GM21576 (cell line): Measurements from ENCODE around the gene ATG10.
"Not testable (repeated sequence)": the region's sequence is repeated elsewhere in the genome, so short reads cannot be mapped to it uniquely, and the experiment has no call there.

Experiments used
- ATAC-seq: cut with Tn5 transposase; IDR thresholded peaks from one replicate; pipeline ENCODE4 v1.9.1; 2021; ENCODE audit warnings: mild to moderate bottlenecking, moderate library complexity; ENCODE audit not compliant: unreplicated experiment

Gene ATG10

DNA sequence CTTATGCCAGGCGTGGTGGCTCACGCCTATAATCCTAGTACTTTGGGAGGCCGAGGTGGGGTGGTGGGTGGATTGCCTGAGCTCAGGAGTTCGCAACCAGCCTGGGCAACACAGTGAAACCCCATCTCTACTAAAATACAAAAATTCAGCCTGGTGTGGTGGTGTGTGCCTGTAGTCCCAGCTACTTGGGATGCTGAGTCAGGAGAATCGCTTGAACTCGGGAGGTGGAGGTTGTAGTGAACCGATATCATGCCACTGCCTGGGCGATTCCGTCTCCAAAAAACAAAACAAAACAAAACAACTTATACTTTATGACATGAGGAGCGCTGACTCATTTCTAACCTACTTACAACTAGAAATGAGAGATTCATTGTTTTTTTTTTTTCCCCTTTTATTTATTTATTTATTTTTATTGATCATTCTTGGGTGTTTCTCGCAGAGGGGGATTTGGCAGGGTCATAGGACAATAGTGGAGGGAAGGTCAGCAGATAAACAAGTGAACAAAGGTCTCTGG is 10.4 kb downstream of the ATG10 start:
- not testable (repeated sequence) for ATAC-seq

DNA sequence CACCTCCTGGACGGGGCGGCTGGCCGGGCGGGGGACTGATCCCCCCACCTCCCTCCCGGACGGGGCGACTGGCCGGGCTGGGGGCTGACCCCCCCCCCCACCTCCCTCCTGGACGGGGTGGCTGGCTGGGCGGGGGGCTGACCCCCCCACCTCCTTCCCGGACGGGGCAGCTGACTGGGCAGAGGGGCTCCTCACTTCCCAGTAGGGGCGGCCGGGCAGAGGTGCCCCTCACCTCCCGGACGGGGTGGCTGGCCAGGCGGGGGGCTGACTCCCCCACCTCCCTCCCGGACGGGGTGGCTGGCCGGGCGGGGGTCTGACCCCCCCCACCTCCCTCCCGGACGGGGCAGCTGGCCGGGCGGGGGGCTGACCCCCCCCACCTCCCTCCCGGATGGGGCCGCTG is 11.3 kb downstream of the ATG10 start:
- ATAC-seq = not testable (repeated sequence)

DNA sequence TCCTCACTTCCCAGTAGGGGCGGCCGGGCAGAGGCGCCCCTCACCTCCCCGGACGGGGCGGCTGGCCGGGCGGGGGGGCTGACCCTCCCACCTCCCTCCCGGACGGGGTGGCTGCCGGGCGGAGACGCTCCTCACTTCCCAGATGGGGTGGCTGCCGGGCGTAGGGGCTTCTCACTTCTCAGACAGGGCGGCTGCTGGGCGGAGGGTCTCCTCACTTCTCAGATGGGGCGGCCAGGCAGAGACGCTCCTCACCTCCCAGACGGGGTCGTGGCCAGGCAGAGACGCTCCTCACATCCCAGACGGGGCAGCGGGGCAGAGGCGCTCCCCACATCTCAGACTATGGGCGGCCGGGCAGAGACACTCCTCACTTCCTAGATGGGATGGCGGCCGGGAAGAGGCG is 11.7 kb downstream of the ATG10 start:
- not testable (repeated sequence) for ATAC-seq

DNA sequence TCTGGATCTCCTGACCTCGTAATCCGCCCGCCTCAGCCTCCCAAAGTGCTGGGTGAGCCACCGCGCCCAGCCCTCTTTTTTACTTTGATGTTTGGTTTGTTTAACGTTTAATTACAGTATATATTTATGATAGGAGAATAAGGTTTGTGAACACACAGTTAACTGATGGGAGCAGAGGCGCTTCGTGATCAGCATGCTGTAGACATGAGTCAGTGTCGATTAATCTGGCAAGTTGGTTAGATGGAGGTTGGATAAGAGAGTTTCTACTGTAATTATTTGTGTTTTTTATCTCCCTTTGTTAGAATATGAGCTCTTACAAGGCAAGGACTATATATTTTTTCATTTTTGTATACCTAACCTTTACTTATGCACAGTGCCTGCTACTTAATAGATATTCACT is 14.3 kb downstream of the ATG10 start:
- no peak for ATAC-seq

DNA sequence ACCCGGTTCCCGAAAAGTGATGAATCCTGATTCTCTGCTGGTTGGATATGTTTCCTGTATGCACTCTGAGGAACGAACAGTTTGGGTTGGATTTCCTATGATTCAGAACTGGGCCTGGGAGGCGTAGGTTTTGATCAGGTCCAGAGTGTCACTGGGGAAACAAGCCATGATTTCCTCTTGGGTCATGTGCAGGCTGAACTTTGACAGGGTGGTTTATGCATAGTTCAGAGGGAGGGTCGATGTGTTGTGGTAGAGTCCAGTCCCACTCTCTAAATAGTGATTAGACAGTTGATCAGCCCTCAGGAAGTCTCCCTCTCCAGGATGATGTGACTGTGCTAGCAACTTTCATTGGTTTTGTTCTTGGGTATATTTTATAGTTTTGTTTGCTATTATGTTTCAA is 17.4 kb downstream of the ATG10 start:
- no peak for ATAC-seq

DNA sequence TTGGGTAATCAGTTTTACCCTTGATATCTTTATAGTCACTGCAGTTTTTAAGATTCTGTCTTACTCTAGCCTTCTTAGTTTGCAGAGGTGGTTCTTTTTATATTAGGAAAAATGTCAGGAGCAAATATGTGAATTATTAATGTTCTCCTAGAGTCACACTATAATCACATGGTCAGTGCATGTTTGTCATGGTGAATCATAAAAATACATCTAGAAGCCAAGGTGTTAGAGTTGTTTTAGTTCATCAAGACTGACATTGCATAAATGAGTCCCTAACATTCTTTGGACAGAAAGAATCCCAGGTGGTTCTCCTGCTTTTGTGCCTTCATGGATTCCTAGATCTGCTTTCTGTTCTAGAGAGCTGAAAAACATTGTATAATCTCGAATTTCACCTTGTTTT is 22.9 kb downstream of the ATG10 start:
- no peak for ATAC-seq

DNA sequence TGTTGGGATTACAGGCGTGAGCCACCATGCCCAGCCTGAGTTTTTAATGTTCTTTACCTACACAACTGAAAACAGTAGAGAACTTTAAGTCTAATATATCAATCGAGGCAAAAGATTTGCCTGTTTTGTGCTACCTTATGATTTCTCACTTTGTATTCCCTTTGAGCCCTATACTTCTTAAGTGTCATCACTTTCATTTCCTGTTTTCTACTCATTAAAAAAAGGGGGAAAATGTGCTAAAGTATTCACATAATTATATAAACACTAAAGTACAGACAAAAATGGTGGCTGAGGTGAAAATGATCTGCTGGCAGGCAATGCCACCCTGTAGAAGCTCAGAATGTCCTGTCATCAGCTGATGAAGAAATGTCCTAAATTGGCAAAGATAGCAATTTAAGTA is 23.6 kb downstream of the ATG10 start:
- no peak for ATAC-seq

DNA sequence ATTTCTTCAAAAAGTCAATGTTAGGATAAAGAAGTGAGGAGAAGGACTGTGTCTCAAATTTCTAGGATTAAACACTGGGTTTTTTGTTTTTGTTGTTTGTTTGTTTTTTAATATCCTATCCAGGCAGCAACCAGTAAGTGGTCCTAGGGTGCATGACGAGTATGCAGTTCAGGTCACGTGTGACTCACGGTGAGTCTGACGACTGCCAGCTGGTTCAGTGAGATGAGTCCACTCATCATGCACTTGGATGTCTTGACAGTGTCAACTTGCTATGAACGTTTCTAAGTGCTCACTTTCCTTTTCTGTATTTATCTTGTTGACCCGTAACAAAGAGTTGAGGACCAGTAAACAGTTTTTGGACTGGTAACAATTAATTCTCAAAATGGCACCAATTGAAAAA is 32.7 kb downstream of the ATG10 start:
- ATAC-seq = no peak

DNA sequence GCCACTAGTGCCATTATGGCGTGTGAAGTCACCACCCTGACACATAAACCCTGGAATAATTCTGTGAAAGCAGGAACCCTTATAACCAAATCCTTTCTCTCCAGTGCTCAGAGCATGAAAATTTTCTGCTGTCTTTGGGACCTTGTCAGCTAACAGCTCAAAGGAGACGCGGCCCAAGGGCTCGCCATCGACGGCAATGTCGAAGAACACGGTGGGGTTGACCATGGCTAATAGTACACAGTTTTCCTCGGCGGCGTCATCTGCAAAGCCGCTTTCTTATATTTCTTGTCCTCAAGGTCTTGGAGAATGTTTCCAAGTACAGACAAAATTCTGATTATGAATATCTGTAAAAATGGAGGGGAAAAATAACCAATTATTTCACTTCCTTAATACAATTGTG is 38.0 kb downstream of the ATG10 start:
- not testable (repeated sequence) for ATAC-seq

DNA sequence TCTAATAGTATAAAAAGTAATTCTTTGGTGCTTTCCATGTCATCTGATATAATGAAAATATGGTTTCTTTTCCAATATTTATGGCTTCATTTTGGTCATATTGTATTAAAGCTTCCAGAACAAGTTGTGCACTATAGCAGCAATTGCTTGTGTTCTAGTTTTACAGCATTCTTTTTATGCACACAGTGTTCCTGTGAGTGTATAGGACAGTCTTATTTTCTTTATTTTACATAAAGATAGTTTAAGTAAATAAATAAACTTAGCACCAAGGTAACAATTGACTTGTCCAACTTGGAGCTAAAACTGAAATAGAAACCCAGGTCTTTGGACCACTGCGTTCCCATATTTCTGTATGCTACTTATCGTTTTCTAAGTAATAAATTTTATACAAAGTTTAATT is 38.9 kb downstream of the ATG10 start:
- no peak for ATAC-seq

DNA sequence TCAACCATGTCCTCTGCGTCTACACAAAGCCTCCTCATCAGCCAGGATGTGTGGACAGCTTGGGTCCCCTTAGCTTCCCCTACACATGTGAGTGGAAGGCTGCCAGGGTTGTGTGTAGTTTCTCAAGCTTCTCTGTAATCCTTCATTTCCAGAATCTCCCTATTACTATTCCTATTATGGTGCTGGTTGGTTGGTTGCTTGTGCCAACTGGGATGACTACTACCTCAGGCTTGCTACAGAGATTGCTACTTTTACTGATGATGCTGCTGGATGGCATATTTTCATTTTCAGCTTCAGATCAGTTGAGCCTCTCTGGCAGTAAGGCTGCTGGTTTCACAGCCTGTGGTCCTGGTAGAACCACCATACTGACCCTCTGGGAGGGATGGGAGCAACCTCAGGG is 39.9 kb downstream of the ATG10 start:
- ATAC-seq = no peak

DNA sequence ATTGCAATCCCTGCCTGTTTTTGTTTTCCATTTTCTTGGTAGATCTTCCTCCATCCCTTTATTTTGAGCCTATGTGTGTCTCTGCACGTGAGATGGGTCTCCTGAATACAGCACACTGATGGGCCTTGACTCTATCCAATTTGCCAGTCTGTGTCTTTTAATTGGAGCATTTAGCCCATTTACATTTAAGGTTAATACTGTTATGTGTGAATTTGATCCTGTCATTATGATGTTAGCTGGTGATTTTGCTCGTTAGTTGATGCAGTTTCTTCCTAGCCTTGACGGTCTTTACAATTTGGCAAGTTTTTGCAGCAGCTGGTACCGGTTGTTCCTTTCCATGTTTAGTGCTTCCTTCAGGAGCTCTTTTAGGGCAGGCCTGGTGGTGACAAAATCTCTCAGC is 42.8 kb downstream of the ATG10 start:
- ATAC-seq = not testable (repeated sequence)

DNA sequence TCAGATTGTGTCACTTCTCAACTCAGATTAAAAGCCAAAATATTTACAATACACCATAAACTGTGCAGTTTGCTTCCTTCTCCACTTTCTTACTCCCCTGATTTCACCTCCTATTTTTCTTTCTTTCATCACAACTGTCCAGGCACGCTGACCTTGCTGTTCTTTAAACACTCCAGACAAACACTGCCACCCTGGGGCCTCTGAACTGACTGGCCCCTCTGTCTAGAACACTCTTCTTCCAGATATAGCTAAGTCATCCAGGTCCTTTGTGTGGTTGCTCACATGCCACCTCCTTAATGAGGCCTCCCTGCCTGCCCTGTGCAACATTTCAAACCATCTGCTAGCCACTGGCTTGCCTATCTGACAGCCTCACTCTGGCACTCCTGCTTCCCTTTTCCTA is 46.6 kb downstream of the ATG10 start:
- no peak for ATAC-seq

DNA sequence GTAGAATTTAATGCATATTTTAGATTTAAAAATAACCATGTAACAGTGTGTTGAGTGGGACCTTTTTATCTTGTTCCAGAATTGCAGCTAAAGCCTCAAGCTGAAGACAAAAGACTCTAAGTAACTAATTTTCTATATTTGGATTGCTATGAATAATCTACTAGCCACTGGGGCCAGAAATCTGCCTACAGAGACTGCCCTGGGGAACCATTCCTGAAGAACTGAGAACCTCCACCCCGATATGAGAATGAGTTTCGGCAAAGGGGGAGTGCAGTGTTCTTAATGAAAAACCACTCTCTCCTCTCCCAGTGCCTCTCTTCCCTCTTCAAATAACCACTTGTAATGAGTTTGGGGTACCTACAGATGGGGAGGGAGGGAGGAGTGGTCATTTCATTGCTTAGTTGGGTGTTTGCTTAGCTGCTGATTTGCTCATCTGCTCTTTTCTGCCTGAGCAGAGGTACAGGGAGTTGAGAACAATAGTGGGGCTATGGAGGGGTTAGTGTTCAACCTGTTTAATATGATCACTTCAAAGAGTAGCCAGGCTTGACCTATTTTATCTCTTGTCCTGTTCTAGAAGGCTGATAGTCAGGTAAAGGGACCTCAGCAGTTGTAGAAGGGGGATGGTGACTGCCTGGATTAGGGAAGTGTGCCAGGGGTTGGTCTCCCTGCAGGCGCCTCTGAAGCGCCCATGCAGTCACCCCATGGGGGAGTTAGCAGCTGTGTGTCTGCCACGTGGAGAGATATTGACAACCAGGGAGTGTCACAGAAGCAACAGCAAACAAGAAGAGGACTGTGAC is 47.7 kb downstream of the ATG10 start:
- ATAC-seq = no peak

DNA sequence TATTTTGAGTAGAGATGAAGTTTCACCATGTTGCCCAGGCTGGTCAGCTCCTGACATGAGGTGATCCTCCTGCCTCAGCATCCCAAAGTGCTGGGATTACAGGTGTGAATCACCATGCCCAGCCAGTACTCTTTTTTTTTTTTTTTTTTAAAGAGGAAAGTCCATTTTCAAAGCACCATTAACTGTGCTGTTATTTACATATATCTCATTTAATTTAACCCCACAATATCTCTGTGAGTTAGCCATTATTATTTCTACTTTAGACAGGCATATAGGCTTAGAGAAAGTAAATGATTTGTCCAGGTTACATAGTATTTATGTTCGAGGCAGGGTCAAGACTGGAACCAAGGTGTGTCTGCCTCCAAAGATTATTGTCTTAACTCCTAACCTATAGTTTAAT is 50.7 kb downstream of the ATG10 start:
- ATAC-seq = no peak

DNA sequence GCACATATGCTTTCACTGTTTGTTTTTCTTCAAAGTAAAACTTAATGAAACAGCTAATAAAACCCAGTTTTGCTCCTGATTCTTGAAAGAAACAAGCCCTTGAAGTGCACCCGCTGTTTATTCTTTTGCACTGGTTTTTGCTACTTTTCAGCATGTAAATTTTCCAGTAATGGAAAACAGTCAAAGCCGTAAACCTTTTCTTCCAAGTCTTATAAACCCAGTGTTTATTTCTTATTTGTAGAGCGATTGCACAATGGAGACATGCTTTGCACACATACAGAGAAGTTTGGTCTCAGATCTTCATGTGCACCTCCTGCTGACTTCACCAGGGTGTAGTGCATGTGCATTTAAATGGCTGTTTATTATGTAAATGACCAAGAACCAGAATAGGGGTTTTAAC is 51.8 kb downstream of the ATG10 start:
- ATAC-seq = no peak

DNA sequence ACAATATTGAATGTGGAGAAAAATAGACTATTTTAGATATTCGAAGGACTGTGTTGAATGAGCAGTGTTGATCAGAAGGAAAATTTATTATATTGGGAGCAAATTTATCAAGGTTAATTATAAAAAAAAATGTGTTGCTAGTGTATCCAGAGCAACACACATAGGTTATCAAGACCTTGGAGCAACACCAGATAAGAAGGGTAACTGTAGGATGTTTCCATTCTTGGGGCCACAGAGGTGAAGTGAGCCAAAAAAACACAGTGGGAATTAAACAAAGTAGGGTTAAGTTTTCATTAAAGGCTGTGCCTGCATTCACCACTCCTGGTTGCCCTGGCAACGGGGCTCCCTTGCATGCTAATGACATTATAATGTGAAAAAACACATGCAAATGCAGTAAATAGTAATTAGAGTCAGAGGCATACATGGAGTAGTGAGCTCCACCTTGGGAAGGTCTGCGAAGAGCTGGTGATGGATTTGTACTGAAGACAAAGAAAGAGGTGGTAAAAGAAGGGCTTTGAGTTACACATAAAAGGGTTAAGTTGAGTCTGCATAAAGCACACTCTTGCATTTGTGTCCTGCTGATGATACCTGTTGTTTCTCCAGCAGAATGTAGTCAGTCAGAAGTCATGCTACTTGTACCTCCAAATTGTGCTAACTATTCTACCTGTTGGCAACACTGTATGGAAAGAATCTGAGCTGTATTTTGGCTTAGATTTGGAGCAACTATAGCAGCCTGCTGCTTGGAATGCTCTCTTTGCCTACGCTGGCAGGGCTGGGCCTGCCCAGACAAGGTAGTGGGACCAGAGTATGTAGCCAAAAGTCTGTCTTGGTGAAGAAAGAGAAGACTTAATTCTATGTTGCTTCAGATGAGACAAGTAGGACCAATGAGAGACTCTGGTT is 59.6 kb downstream of the ATG10 start:
- ATAC-seq = no peak

DNA sequence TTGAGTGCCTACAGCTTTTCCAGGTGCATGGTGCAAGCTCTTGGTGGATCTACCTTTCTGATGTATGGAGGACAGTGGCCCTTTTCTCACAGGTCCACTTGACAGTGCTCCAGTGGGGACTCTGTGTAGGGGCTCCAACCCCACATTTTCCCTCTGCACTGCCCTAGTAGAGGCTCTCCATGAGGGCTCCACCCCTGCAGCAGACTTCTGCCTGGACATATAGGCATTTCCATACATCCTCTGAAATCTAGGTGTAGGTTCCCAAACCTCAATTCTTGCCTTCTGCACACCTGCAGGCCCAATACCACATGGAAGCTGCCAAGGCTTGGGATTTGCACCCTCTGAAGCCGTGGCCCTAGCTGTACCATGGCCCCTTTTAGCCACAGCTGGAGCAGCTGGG is 71.1 kb downstream of the ATG10 start:
- ATAC-seq = not testable (repeated sequence)

DNA sequence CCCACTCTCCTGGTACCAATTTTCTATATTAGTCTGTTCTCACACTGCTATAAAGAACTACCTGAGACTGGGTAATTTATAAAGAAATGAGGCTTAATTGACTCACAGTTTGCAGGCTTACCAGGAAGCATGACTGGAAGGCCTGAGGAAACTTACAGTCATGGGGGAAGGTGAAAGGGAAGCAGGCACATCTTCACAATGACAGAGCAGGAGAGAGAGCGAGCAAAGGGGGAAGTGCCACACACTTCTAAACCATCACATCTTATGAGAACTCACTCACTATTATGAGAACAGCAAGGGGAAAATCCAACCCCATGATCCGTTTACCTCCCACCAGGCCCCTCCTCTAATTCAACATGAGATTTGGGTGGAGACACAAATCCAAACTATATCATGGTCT is 72.2 kb downstream of the ATG10 start:
- no peak for ATAC-seq

DNA sequence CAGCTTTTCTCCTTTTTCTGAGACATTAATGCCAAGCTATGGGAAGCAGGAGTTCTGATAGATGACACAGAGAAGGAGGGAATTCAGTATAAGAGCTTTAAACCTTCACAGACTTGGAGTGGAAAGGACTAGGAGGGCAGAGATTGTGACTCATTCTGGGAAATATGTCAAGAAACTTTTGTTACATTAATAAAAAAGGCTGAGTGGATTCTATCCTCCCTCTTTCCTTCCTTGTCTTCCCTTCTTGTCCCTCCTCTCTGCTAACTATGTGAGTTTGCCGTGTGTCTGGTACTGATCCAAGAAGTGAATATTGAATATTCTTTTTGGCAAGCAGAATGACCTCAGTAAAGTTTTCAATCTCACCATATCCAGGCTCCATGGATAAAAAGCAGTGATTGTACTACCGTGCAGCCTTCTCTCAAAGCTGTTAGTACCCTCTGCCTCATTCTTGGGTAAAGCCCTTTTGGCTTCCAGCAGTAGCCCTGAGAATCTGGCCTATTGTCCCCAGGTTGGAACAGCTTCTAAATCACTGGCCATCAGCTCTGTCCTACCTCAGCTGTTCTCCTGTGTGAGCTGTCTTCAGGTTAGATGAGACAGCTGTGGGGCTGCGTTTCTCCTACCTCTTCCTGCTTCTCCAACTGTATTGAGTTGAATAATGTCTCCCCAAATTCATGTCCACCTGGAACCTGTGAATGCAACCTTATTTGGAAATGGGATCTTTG is 73.9 kb downstream of the ATG10 start:
- ATAC-seq = no peak

DNA sequence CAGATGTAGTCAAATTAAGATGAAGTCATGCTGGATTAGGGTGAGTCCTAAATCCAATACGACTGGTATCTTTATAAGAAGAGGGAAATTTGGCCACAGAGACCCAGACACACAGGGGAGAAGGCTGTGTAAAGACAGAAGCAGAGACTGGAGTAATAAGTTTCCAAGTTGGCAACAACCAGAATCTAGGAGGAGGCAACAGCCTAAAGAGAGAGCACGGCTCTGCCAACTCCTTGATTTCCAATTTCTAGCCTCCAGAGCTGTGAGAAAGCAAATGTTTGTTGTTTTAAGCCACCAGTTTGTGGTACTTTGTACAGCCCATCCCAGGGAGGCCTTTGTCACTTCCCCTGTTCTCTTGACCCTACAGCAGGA is 74.4 kb downstream of the ATG10 start:
- no peak for ATAC-seq
